Fibroblast of villous mesenchyme (primary cell): Measurements from ENCODE around the gene FBXO40. TPM values are rescaled to one million over a fixed set of nuclear protein-coding genes. Genes with fewer than 3 reads are reported as not detected.

ENCODE experiments used
- DNase-seq: peaks from one replicate; pipeline ENCODE4 v3.0.0-alpha.2; 2010; ENCODE audit warnings: low read depth
- H3K4me3 ChIP-seq: 2 replicates; pipeline ENCODE4 v1.5.1; 2011; ENCODE audit warnings: low read depth, mild to moderate bottlenecking, low read length
- total RNA-seq: library from RNA; depleted of rRNA; stranded (reverse); fragments of >200 nt; gene quantifications from 2 replicates; pipeline ENCODE4 v1.2.3, GENCODE V29; 2012
- TF ChIP-seq, protein P1 (sequence below): IDR thresholded peaks from 2 replicates; pipeline ENCODE4 v1.5.1; 2012; ENCODE audit warnings: low read depth, mild to moderate bottlenecking, low read length; ENCODE audit not compliant: insufficient read depth

FBXO40 gene, protein sequence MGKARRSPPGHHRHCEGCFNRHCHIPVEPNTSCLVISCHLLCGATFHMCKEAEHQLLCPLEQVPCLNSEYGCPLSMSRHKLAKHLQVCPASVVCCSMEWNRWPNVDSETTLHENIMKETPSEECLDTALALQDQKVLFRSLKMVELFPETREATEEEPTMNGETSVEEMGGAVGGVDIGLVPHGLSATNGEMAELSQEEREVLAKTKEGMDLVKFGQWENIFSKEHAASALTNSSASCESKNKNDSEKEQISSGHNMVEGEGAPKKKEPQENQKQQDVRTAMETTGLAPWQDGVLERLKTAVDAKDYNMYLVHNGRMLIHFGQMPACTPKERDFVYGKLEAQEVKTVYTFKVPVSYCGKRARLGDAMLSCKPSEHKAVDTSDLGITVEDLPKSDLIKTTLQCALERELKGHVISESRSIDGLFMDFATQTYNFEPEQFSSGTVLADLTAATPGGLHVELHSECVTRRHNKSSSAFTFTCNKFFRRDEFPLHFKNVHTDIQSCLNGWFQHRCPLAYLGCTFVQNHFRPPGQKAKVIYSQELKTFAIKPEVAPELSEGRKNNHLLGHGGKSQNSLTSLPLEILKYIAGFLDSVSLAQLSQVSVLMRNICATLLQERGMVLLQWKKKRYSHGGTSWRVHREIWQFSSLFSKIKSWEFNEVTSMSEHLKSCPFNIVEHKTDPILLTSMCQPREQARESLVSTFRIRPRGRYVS
- under 0.01 TPM in 1 of 2 replicates, not detected in the other for total RNA-seq

DNA sequence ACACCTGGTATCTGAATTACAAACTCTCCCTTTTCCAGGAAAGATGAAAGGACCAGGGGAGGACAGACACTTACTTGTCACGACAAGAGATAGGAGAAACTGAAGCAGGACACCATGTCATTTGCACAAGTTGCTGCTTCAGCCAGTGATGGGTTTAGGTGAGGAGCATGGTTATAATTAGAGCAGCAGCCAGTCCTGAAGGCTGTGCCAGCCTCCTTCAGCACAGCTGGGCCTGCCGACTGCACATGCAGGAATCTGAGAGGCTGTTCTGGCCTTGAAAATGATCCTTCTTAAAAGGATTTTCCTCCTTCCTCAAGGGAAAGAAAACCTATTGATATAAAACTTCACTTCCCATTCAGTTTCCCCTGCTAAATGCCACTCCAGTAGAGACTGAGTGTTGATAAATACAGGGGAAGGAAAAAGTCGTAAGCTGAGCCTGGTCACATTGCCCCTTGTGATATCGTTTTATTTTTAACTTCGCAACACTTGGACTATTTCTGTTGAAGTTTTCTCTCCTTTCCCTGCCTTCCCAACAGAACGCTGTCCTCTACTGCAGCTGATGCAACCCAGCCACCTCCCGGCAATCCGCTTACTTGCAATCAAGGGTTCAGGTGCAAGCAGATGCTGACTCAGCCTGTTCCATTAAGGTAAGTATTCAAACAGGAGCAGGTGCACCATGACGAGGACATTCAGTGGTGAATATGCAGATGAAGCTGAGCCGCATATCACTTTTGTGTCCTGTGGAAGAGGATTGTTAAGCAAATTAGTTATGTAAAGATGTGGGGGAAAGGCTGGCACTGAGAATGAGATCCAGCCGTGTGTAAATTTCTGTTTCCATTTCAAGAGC, at the start of gene FBXO40:
FBXO40 (plus strand) TSS at position 524 of the 847 bp plus-strand sequence. CDS start 27,197 bp downstream, outside the sequence.
- no peak within 1 kb of the TSS for H3K4me3 ChIP-seq
- DNase-seq = no peak
- TF ChIP-seq, protein P1, sequence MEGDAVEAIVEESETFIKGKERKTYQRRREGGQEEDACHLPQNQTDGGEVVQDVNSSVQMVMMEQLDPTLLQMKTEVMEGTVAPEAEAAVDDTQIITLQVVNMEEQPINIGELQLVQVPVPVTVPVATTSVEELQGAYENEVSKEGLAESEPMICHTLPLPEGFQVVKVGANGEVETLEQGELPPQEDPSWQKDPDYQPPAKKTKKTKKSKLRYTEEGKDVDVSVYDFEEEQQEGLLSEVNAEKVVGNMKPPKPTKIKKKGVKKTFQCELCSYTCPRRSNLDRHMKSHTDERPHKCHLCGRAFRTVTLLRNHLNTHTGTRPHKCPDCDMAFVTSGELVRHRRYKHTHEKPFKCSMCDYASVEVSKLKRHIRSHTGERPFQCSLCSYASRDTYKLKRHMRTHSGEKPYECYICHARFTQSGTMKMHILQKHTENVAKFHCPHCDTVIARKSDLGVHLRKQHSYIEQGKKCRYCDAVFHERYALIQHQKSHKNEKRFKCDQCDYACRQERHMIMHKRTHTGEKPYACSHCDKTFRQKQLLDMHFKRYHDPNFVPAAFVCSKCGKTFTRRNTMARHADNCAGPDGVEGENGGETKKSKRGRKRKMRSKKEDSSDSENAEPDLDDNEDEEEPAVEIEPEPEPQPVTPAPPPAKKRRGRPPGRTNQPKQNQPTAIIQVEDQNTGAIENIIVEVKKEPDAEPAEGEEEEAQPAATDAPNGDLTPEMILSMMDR = no peak

DNA sequence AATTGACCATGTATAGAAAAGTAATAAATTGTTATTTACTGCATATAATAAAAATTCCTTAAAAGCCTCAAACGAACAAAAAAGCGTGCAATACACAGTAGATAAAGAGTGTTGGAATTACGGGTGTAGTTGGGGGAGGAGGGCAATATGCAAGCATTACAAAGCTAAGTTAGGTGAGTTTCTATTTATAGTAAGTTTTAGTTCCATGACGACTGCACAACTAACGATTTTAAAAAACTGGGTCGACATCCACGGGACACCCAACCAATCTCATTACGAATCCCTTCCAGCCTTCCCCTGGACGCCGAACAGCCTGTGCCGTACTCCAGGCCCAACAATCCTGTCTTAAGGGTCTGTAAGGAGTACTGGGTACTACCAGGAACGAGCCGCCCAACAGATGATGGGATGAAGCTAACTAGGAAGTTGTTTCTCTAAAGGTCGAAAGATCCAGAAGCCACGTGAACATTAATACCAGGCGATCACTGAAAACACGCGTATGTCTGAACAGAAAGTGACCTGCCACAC, 48.1 kb upstream of the FBXO40 start:
- TF ChIP-seq, protein P1 = no peak
- peak; percentile 24 for DNase-seq
- H3K4me3 ChIP-seq = peak overlapping the region; percentile 93

DNA sequence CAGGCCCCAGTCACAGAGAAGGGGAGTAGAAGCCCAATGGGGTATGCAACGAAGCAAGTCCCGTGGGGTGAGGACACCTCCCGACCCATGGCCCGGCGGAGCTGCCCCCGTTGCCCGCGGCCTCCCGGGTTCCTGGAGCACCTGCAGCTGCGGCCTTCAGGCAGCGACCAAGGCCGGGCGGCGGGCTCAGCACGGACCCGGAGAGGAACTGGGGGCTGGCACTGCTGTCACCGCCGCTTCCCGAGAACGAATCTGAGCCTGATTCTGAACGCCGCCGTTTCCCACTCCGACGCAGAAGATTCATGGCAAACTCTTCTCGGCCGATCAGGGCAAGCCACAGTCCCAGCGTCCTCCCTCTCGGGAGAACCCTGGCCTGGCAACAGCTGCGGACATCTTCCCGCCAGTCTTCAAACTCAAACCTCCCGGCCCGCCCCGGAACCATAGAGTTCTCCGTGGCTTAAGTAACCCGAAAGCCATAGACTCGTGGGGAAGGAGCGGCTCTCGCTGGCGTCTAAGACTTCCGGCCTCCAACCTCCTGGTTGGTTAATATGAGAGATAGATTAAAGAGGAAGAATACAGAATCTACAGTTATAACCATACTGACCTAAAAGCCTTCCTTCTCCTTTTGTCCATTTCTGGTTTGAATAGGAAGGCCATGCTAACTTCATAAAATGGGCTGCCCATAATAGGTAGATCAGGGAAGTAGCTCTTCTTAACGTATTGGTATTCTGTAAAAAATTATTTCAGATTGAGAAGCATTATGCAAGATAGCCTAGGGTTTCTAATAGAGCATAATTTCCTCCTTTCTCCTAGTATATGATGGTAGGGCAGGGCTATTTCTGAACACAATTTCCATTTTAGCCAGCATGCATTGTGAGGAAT, 47.4 kb upstream of the FBXO40 start, which contains the start of gene POLQ:
POLQ (minus strand) TSS at position 415 of the 882 bp plus-strand sequence; CDS start at position 304, 111 bp downstream.
- peak within 1 kb of the TSS; percentile 93 for H3K4me3 ChIP-seq
- peak; percentile 95 for DNase-seq
- TF ChIP-seq, protein P1 = no peak

DNA sequence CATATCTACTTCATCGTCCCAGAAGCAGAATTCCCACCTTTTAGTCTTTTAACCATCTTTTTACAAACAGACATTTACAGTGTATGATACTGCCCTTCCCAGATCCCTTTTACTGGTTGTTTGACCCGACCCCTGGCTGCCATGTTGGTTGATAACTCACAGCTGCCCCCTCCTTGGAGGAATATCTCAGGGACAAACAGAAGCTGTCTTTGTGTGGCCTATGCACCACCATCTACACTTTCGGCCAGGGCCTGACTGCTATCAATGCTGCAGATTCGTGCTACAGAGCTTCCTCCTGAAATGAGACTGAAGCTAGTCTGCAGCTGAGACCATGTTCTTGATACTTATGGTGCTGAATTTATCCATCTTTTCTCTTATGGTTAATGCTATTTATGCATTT, 40.8 kb upstream of the FBXO40 start:
- TF ChIP-seq, protein P1 = no peak
- DNase-seq = peak; percentile 59
- H3K4me3 ChIP-seq = peak overlapping the region; percentile 35

DNA sequence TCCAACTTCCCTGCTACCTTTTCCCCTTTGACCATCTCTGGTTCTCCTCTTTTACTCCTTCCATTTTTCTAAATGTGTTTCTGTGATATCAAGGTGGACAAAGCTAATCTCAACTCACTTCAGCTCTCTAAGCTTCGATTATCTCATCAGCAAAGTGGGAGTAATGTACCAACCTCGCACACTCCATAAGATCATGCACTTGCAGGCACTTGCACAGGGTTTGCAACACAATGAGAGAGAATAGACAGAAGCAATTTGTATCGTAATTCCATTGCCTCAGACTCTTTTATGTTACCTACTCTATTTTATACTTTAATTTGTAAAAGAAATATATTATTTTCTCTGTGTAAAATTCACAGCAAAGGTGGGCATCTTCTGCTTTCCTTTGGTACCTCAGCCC, 40.4 kb upstream of the FBXO40 start:
- no peak overlapping the region for H3K4me3 ChIP-seq
- TF ChIP-seq, protein P1 = no peak
- no peak for DNase-seq
